22Rv1 (cell line): ENCODE results near the gene WWC1.

Experiments
- H3K27ac ChIP-seq: fragments of 450-650 bp; 2 replicates; pipeline ENCODE4 v1.5.1; 2017
- ZFX ChIP-seq: fragments of 450-650 bp; IDR thresholded peaks from 2 replicates; pipeline ENCODE4 v1.6.1; 2017; ENCODE audit warnings: antibody characterized with exemption, borderline replicate concordance
- TF ChIP-seq, protein P1 (sequence below): fragments of 450-650 bp; IDR thresholded peaks from 2 replicates; pipeline ENCODE4 v1.5.1; 2017; ENCODE audit warnings: mild to moderate bottlenecking

Gene WWC1

DNA sequence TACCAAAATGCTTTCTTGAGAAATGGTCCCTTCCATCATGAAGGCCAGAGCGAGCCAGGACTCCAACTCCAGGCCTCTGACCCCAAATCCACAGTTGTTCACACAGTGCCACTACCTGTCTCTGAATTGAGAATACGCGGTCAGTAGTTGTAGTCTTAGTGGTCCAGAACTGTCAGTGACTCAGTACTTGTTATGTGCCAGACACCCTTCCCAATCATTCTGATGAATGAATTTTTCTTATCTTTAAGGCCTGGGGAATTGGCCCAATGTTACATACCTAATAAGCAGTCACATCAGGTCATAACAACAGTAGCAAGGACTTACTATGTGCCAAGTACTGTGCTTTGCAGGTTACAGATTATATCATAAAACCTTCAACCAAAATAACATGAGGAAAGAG lies 122.2 kb downstream of the WWC1 start:
- no peak overlapping the region for H3K27ac ChIP-seq

DNA sequence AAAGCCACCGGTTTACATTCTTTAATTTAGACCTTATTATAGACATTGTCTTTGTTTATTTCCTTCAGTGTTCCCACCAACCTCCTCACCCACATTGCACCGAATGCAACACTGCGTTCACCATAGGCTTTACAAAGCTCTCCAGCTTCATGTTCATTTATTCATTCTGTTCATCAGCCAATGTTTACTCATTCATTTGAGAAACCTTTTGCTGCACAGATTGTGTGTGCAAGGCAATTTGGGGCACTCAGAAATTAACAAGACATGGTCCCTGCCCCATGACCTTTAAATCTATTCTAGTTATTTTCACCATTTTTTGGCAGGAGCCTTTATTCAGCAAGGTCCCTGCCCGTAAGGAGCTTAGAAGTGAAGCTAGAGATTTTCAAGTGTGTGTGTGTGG lies 124.0 kb downstream of the WWC1 start:
- no peak for TF ChIP-seq ZFX
- TF ChIP-seq, protein P1, sequence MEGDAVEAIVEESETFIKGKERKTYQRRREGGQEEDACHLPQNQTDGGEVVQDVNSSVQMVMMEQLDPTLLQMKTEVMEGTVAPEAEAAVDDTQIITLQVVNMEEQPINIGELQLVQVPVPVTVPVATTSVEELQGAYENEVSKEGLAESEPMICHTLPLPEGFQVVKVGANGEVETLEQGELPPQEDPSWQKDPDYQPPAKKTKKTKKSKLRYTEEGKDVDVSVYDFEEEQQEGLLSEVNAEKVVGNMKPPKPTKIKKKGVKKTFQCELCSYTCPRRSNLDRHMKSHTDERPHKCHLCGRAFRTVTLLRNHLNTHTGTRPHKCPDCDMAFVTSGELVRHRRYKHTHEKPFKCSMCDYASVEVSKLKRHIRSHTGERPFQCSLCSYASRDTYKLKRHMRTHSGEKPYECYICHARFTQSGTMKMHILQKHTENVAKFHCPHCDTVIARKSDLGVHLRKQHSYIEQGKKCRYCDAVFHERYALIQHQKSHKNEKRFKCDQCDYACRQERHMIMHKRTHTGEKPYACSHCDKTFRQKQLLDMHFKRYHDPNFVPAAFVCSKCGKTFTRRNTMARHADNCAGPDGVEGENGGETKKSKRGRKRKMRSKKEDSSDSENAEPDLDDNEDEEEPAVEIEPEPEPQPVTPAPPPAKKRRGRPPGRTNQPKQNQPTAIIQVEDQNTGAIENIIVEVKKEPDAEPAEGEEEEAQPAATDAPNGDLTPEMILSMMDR, result no peak

More for the DNA sequence above, 122.2 kb downstream of the WWC1 start:
- TF ChIP-seq, protein P1, result no peak
- TF ChIP-seq ZFX, result no peak

DNA sequence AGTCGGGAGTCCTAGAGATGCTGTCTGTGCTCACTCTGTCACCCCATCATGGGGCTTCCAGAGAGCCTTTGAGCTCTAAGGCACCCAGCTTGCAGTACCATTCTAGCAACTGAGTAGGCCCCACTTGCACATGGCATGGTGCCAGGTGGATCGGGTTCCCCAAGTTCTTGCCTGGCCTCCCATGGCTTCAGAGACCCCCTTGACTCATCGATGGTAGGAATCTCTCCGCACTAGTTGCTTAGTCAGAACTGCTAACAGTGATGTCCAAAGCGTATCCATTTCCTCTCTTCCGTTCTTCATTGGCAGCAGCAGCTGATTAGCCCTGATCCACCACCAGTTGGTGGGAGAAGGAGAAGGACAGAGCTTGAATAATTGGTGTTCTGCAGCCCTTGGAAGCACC lies 124.5 kb downstream of the WWC1 start:
- H3K27ac ChIP-seq, result no peak overlapping the region
- no peak for TF ChIP-seq ZFX
- TF ChIP-seq, protein P1, result no peak

More for the DNA sequence above, 124.0 kb downstream of the WWC1 start:
- H3K27ac ChIP-seq, result no peak overlapping the region

DNA sequence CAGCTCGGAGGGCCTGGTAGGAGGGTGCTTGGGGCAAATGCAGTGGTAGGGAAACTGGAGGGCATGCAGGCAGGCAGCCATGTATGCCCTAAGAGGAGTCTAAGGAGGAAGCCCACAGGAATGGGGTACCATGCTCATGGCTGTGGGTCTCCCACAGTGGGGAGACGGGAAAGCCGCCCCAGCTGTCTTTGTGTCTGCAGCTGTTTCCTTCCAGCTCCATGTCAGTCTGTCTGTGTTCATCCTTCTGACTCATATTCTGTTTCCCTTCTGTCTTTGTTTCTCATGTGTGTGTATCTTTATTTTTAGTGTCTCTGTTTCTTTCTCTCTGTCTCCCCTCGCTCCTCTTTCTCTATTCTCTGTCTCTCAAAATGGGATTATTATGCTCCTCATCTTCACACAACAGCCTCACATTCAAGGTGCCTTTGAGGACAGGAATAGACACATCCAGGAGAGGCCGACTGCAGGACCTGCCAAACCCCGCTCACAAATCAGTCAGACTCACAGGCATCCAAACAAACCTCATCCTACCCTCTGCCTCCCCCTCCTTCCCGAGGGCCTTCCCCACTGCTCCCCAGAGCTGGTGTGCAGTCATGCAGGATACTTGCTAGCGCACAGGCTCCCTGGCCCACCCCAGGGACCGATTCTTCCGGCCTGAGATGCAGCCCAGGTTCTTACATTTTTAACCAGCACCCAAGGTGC lies 126.4 kb downstream of the WWC1 start:
- no peak overlapping the region for H3K27ac ChIP-seq
- TF ChIP-seq, protein P1, result no peak
- no peak for TF ChIP-seq ZFX

DNA sequence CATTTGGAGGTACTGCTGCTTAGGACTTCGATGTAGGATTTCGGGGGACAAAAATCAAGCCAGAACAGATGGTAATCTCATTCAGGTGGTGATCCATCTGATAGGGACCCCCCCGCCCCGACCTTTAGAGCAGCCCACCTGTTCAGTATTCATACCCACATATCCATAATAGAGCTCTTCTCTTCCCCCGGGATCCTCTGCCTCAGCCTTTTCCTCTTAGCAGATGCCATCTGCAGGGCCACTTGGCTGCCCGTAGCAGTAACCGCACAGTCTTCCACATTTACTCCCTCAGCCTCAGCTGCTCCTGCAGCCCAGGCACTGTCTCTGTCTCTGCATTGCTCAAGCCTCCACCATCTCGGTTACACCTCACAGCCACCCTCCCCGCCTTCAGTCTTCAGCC lies 129.0 kb downstream of the WWC1 start:
- TF ChIP-seq ZFX, result no peak
- TF ChIP-seq, protein P1, result no peak
- H3K27ac ChIP-seq, result no peak overlapping the region

DNA sequence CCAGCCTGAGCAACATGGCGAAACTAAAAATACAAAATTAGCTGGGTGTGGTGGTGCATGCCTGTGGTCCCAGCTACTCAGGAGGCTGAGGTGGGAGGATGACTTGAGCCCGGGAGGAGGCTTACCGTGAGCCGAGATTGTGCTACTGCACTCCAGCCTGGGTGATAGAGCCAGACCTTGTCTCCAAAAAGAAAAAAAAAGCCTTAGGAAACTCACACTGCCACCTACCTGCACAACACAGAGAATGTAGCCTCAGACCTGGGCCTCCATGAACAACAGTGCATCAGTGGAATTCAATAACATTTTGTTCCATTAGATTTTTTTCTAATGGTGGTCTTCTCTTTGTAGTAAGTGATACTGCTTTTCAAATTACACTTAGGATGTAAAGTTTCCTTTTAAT lies 131.0 kb downstream of the WWC1 start:
- no peak overlapping the region for H3K27ac ChIP-seq
- TF ChIP-seq, protein P1, result peak; percentile 43
- no peak for TF ChIP-seq ZFX

DNA sequence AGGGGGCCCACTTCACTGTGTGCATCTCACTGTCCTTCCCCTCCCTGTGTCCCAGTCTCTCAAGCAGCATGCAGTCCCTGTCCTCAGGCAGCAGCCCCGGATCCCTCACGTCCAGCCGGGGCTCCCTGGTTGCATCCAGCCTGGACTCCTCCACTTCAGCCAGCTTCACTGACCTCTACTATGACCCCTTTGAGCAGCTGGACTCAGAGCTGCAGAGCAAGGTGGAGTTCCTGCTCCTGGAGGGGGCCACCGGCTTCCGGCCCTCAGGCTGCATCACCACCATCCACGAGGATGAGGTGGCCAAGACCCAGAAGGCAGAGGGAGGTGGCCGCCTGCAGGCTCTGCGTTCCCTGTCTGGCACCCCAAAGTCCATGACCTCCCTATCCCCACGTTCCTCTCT lies 132.0 kb downstream of the WWC1 start:
- no peak overlapping the region for H3K27ac ChIP-seq
- TF ChIP-seq ZFX, result no peak
- TF ChIP-seq, protein P1, result no peak
